ENCODE measurements around the gene NUP205. TPM values are rescaled to one million over a fixed set of nuclear protein-coding genes. Genes with fewer than 3 reads are reported as not detected.

NUP205 gene
- total and polyA plus RNA-seq, 2 of the 13 experiments (the other 11 are each of a cell fraction or from before 2014, with no cell fraction given): 46.2 to 87.2 TPM

Small RNA genes within 50 kb of the gene (small RNA-seq; reads per million reads assigned to genes)
- gene RNU6-1154P (ENCODE audit: insufficient read depth in 2 of 3, insufficient read length in 3 of 3, low read depth in 2 of 3, low replicate concordance in 1 of 3): 0 reads per million in 3 experiments

Other genes with a start within 250 kb of the NUP205 start
- gene CNOT4, start 47.8 kb upstream of the NUP205 start, total RNA-seq (2016; rRNA removed; fragmentation: Illumina TruSeq; extraction: Trizol): 7.4 and 11.5 TPM in 2 replicates
- gene CNOT4, start 47.8 kb upstream of the NUP205 start, polyA plus RNA-seq (2011; rRNA removed): 7.6 and 8.4 TPM in 2 replicates
- gene STMP1, start 104.6 kb downstream of the NUP205 start, total RNA-seq (2016; rRNA removed; fragmentation: Illumina TruSeq; extraction: Trizol): 7.2 and 10.2 TPM in 2 replicates
- gene STMP1, start 104.6 kb downstream of the NUP205 start, polyA plus RNA-seq (2011; rRNA removed): 12.2 and 16.2 TPM in 2 replicates
- not detected in 2 replicates for gene SLC13A4, start 170.3 kb downstream of the NUP205 start, total RNA-seq (2016; rRNA removed; fragmentation: Illumina TruSeq; extraction: Trizol)
- gene SLC13A4, start 170.3 kb downstream of the NUP205 start, polyA plus RNA-seq (2011; rRNA removed): 0.04 and 0.08 TPM in 2 replicates
- not detected in 2 replicates for gene FAM180A, start 190.9 kb downstream of the NUP205 start, total RNA-seq (2016; rRNA removed; fragmentation: Illumina TruSeq; extraction: Trizol)
- not detected in 2 replicates for gene FAM180A, start 190.9 kb downstream of the NUP205 start, polyA plus RNA-seq (2011; rRNA removed)

Measured in HepG2 (cell line).